GM18499 (cell line): Measurements from ENCODE around the gene CHEK1.

Experiments
- ATAC-seq: cut with Tn5 transposase; IDR thresholded peaks from one replicate; pipeline ENCODE4 v1.9.1; 2021; ENCODE audit warnings: moderate number of reproducible peaks; ENCODE audit not compliant: insufficient read depth, unreplicated experiment

Gene CHEK1

GRCh38 chr11:125625630-125626287 lies 796 bp downstream of the CHEK1 start:
- ATAC-seq: peak; percentile 42

GRCh38 chr11:125626288-125626950 lies 1.5 kb downstream of the CHEK1 start:
- peak; percentile 23 for ATAC-seq

DNA sequence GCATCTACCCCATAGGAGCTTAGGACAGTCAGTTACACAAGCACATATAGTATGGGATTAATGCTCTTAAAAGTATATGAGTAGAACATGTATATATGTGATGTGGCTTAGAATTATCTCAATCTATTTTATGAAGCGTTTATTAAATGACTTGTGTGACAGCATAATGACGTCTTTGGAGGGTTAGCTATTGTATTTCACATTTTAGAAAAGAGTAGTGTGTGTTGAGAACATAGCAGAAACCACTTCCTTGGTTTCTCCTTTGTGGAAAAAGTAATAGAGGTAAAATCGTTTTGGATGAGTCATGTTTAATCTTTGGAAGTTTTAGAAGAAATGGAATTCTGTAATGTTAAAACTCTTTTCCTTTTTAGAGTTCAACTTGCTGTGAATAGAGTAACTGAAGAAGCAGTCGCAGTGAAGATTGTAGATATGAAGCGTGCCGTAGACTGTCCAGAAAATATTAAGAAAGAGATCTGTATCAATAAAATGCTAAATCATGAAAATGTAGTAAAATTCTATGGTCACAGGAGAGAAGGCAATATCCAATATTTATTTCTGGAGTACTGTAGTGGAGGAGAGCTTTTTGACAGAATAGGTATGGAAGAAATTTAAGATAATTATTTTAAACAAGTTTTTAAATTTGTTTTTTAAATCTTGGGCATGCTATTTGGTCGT lies 2.4 kb downstream of the CHEK1 start:
- no peak for ATAC-seq

DNA sequence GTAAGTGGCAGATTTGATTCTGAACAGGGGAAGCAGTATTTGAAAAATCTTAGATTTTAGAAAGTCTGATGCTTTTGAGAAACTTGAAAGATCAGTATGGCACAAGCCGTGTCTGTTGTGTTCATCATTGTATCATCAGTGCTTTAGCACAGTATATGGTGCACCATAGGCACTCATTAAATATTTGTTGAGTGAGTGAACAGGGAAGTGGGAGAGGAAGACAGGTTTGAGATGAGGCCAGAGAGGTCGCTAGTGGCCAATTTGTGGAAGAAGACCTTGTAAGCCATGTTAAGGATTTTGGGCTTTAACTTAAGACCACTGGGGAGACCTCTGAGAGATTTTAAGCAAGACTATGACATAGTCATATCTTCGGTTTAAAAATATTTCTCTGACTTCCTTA lies 12.9 kb downstream of the CHEK1 start:
- ATAC-seq: no peak

- ATAC-seq: no peak
These were observed 13.4 kb downstream of the CHEK1 start for GRCh38 chr11:125638315-125638714.

DNA sequence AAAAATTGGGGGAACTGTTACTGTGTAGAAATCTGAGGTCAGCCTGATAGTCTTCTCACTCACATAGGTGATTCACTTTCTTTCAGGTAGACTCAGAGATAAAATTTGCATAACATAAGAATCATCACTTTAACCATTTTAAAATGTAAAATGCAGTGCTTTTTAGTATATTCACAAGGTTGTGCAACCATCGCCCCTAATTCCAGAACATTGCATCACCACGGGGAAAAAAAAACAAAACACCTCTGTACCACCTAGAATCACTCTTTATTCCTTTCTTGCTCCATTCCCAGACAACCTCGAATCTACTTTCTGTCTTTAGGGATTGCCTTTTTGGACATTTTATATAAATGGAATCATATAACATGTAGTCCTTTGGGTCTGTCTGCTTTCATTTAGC lies 20.9 kb downstream of the CHEK1 start:
- ATAC-seq: no peak

GRCh38 chr11:125649465-125650166 lies 24.7 kb downstream of the CHEK1 start:
- ATAC-seq: no peak

- ATAC-seq: no peak
These were observed 37.7 kb downstream of the CHEK1 start for GRCh38 chr11:125662689-125663088.

DNA sequence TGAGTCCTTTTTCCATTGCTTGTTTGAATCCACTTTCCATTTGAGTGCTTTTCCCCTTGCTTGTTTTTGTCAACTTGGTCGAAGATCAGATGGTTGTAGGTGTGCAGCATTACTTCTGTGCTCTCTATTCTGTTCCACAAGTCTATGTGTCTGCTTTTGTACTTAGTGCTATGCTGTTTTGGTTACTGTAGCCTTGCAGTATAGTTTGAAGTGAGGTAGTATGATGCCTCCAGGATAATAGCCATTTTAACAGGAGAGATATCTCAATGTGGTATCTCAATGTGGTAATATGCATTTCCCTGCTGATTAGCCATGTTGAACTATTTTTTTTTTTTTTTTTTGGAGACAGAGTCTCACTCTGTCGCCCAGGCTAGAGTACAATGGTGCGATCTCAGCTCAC lies 38.9 kb downstream of the CHEK1 start:
- no peak for ATAC-seq

DNA sequence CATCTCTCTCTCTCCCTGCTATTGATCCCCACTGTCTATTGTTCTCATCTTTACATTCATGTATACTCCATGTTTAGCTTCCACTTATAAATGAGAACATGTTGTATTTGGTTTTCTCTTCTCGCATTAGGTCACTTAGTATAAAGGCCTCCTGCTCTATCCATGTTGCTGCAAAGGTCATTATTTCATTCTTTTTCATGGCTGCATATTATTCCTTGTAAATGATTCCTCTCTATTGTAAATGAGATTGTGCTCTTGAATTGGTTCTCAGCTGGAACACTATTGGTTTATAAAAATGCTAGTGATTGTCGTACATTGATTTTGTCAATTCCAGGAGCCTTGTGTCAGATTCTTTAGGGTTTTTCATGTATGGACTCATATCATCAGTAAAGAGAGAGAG lies 42.2 kb downstream of the CHEK1 start:
- ATAC-seq: no peak

DNA sequence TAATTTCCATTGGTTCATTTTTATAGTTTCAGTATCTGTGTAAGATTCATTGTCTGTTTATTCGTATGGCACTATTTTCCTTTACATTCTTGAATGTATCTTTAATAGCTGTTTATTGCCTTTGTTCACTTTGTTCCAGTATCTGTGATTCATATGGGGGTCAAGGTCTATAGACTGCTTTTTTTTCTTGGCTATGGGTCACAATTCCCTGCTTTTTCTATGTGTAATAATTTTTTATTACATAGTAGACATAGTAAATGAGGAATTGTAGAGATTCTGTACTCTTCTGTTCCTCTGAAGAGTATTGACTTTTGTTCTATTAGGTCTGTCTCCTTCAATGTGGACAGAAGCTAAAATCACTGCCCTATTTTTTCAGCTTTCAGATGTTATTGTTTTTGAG lies 45.2 kb downstream of the CHEK1 start:
- ATAC-seq: no peak

GRCh38 chr11:125671561-125671960 lies 46.6 kb downstream of the CHEK1 start:
- no peak for ATAC-seq

- no peak for ATAC-seq
These were observed 49.2 kb downstream of the CHEK1 start for GRCh38 chr11:125674210-125674609.

GRCh38 chr11:125675196-125675595 lies 50.2 kb downstream of the CHEK1 start:
- ATAC-seq: no peak

DNA sequence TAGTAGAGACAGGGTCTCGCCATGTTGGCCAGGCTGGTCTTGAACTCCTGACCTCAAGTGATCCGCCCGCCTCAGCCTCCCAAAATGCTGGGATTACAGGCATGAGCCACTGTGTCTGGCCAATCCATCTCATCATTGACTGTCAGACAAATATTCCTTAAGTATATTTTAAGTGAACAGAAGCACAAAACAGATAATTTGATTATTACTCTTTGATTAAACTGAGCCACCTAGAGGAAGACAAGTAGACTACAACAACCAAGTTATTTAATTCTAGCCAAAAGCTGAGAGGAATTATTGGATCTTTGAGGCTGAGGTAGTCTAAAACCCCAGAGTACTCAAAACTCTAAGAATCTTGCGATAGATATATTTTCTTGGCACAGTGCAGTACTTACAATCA lies 54.4 kb downstream of the CHEK1 start:
- no peak for ATAC-seq

GRCh38 chr11:125679837-125680236 lies 54.9 kb downstream of the CHEK1 start:
- ATAC-seq: no peak

GRCh38 chr11:125680747-125681146 lies 55.8 kb downstream of the CHEK1 start, which contains the start of gene ACRV1:
Gene ACRV1 (minus strand): TSS chr11:125680847. CDS start chr11:125680780, 67 bp downstream.
- no peak for ATAC-seq

- ATAC-seq: no peak
These were observed 60.3 kb downstream of the CHEK1 start for GRCh38 chr11:125685228-125685627.

- ATAC-seq: no peak
These were observed 63.1 kb downstream of the CHEK1 start for GRCh38 chr11:125688066-125688465.

GRCh38 chr11:125688632-125689031 lies 63.7 kb downstream of the CHEK1 start:
- no peak for ATAC-seq

DNA sequence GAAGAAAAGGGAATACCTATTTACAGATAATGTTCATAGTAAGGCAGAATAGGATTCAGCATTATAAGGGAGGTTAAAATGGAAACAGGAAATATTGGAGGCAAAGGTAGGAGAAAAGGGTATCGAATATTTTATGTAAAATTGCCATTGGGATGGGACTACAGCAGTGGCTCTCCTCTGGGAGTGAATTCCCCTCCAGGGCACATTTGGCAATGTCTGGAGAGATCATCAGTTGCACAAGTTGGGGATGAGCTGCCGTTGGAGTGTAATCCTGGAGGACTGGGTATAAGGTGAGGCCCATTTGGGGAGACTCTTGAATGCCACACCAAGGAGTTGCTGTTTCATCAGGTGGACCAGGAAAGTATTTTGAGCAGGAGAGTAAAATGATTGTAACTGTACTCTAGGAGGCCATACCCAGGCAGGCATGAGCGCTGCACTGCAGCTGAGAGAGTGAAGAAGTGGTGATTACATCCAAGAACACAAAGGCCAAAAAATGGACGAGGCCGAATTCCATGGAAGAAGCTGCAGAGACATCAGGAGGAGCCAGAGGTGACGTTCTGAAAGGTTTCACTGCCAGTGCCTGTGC lies 64.4 kb downstream of the CHEK1 start:
- ATAC-seq: no peak
